Gastrocnemius medialis (tissue), 4 donors: ENCODE results near the gene WDFY2.

Experiments used
- CTCF ChIP-seq, 5 experiments: fragments of 450-650 bp in 3 of 5; fragments of 200-600 bp in 2 of 5; sonication (generic) in 2 of 5; IDR thresholded peaks in 4 of 5; conservative IDR thresholded peaks in 1 of 5; 1 replicate in 4 of 5; 2 replicates in 1 of 5; pipeline ENCODE4 v1.5.1; 2016 to 2019; ENCODE audit warnings: antibody characterized with exemption in 5 of 5, mild to moderate bottlenecking in 3 of 5, moderate library complexity in 3 of 5
- POLR2A ChIP-seq, 2 donors: fragments of 450-650 bp; IDR thresholded peaks; one replicate each; pipeline ENCODE4 v1.6.1; 2017; ENCODE audit warnings: antibody characterized with exemption in 2 of 2, mild to moderate bottlenecking in 2 of 2, moderate library complexity in 2 of 2

- TF ChIP-seq CTCF (IDR thresholded peaks at IDR 0.05 in 4 of 5, conservative IDR thresholded peaks at IDR 0.05 in 1 of 5) (no peak), POLR2A (IDR thresholded peaks at IDR 0.05) (no peak)
These were observed 212.3 kb downstream of the WDFY2 start for GRCh38 chr13:51796546-51796945.
